Suprapubic skin (tissue), 4 donors: Measurements from ENCODE around the gene NCAPH2. TPM values are rescaled to one million over a fixed set of nuclear protein-coding genes. Genes with fewer than 3 reads are reported as not detected.

Experiments
- DNase-seq, 2 donors: peaks; one replicate each; pipeline ENCODE4 v3.0.0-alpha.2; 2019; ENCODE audit warnings: low spot score in 2 of 2
- H3K27ac ChIP-seq: fragments of 200-600 bp; sonication (generic); one replicate; pipeline ENCODE4 v1.5.1; 2019
- H3K27me3 ChIP-seq: fragments of 200-600 bp; sonication (generic); one replicate; pipeline ENCODE4 v1.5.1; 2019
- H3K36me3 ChIP-seq: fragments of 200-600 bp; sonication (generic); one replicate; pipeline ENCODE4 v1.5.1; 2019
- H3K4me1 ChIP-seq: fragments of 200-600 bp; sonication (generic); one replicate; pipeline ENCODE4 v1.5.1; 2019
- H3K4me3 ChIP-seq: fragments of 200-600 bp; sonication (generic); one replicate; pipeline ENCODE4 v1.5.1; 2019; ENCODE audit warnings: mild to moderate bottlenecking
- H3K9me3 ChIP-seq: fragments of 200-600 bp; sonication (generic); one replicate; pipeline ENCODE4 v1.5.1; 2019
- CTCF ChIP-seq, 2 donors: fragments of 200-600 bp in 1 of 2; fragments of 450-650 bp in 1 of 2; sonication (generic) in 1 of 2; IDR thresholded peaks; one replicate each; pipeline ENCODE4 v1.5.1; 2016 to 2019; ENCODE audit warnings: antibody characterized with exemption in 2 of 2, mild to moderate bottlenecking in 1 of 2, moderate library complexity in 1 of 2
- EP300 ChIP-seq: sonication (generic); formaldehyde crosslinking; IDR thresholded peaks from one replicate; pipeline ENCODE4 v1.6.1; 2017; ENCODE audit warnings: antibody characterized with exemption
- POLR2A ChIP-seq, 2 donors: fragments of 450-650 bp; IDR thresholded peaks; one replicate each; pipeline ENCODE4 v1.6.1; 2017; ENCODE audit warnings: antibody characterized with exemption in 2 of 2, mild to moderate bottlenecking in 2 of 2, moderate library complexity in 2 of 2
- POLR2AphosphoS5 ChIP-seq, 3 donors: sonication (generic); formaldehyde crosslinking; IDR thresholded peaks; one replicate each; pipeline ENCODE4 v1.6.1; 2017; ENCODE audit warnings: antibody characterized with exemption in 3 of 3
- WGBS: methylation state at CpG from one replicate; pipeline ENCODE4 v1.1.5; 2018; 5-methylcytosine and 5-hydroxymethylcytosine counted together
- total RNA-seq, 4 donors: library from RNA; depleted of rRNA; stranded (reverse); fragments of >200 nt; gene quantifications; one replicate each; pipeline ENCODE4 v1.1.0, GENCODE V29; 2016

The NCAPH2 gene
- total RNA-seq, 4 donors from 2014 or later: 39.6 to 51.9 (median 50.0) TPM

- no peak for DNase-seq
- TF ChIP-seq CTCF (IDR thresholded peaks at IDR 0.05) (no peak), POLR2A (IDR thresholded peaks at IDR 0.05) (no peak), EP300 (no peak), POLR2AphosphoS5 (IDR thresholded peaks at IDR 0.05) (no peak)
- H3K4me1 ChIP-seq: peaks cover 62% of the 10 kb centered on the region
- 52% methylated on average over 9 of the region's 21 CpGs for WGBS
- H3K4me3 ChIP-seq: no peak overlapping the region
- no peaks in the 10 kb centered on the region for H3K27me3 ChIP-seq
- peak overlapping the region; percentile 63 for H3K27ac ChIP-seq
- H3K9me3 ChIP-seq: no peaks in the 10 kb centered on the region
- H3K36me3 ChIP-seq: peaks cover 17% of the 10 kb centered on the region
Measured at GRCh38 chr22:50471197-50471847, 36.7 kb upstream of the NCAPH2 start.

- no peaks in the 10 kb centered on the region for H3K9me3 ChIP-seq
- no peak for TF ChIP-seq POLR2AphosphoS5 (IDR thresholded peaks at IDR 0.05)
- TF ChIP-seq EP300: no peak
- TF ChIP-seq CTCF (IDR thresholded peaks at IDR 0.05): no peak
- no peak for TF ChIP-seq POLR2A (IDR thresholded peaks at IDR 0.05)
- peaks cover 11% of the 10 kb centered on the region for H3K36me3 ChIP-seq
- H3K4me3 ChIP-seq: no peak overlapping the region
- H3K4me1 ChIP-seq: peaks cover 62% of the 10 kb centered on the region
- no peak for DNase-seq
- H3K27ac ChIP-seq: no peak overlapping the region
- WGBS: 40% methylated on average over 1 of the region's 5 CpGs
- no peaks in the 10 kb centered on the region for H3K27me3 ChIP-seq
Measured at GRCh38 chr22:50471962-50472361, 36.1 kb upstream of the NCAPH2 start.

GRCh38 chr22:50473088-50473487 is 34.9 kb upstream of the NCAPH2 start:
- Histone ChIP-seq H3K9me3 (no peaks in the 10 kb centered on the region), H3K27me3 (no peaks in the 10 kb centered on the region), H3K4me1 (peaks cover 62% of the 10 kb centered on the region), H3K36me3 (no peaks in the 10 kb centered on the region), H3K4me3 (peak overlapping the region; percentile 71), H3K27ac (no peak overlapping the region)
- 86% methylated on average over 5 of the region's 6 CpGs for WGBS
- no peak for TF ChIP-seq POLR2A (IDR thresholded peaks at IDR 0.05)
- no peak for DNase-seq

- Histone ChIP-seq H3K4me1 (peaks cover 58% of the 10 kb centered on the region), H3K27me3 (no peaks in the 10 kb centered on the region), H3K36me3 (no peaks in the 10 kb centered on the region), H3K27ac (peak overlapping the region; percentile 83), H3K9me3 (no peaks in the 10 kb centered on the region), H3K4me3 (peak overlapping the region; percentile 71)
- TF ChIP-seq POLR2AphosphoS5 (IDR thresholded peaks at IDR 0.05) (no peak), POLR2A (IDR thresholded peaks at IDR 0.05) (no peak), EP300 (no peak), CTCF (IDR thresholded peaks at IDR 0.05) (no peak)
- 0% methylated on average over 13 of the region's 62 CpGs for WGBS
- peak in 1 of 2 donors; percentile 67 for DNase-seq
Measured at GRCh38 chr22:50473855-50474671, 34.0 kb upstream of the NCAPH2 start.

GRCh38 chr22:50474710-50475651 is 33.0 kb upstream of the NCAPH2 start, which contains the start of gene SBF1:
Gene SBF1, minus strand, starts transcription at chr22:50475035. Its CDS starts 195 bp downstream, at chr22:50474840.
- Histone ChIP-seq H3K36me3 (no peaks in the 10 kb centered on the region), H3K4me3 (peak within 1 kb of the TSS; percentile 71), H3K9me3 (no peaks in the 10 kb centered on the region), H3K27ac (peak within 1 kb of the TSS; percentile 83), H3K27me3 (peaks cover under 1% of the 10 kb centered on the region), H3K4me1 (peaks cover 49% of the 10 kb centered on the region)
- peak; percentile 90 to 96 for DNase-seq
- WGBS: 13% methylated on average over 7 of the region's 97 CpGs
- TF ChIP-seq POLR2A (IDR thresholded peaks at IDR 0.05): peak; percentile 64 to 86
- no peak for TF ChIP-seq CTCF (IDR thresholded peaks at IDR 0.05)
